SU-DHL-6 (cell line): ENCODE results near the gene MYH16.
"Not testable (repeated sequence)": the region's sequence is repeated elsewhere in the genome, so short reads cannot be mapped to it uniquely, and the experiment has no call there.

Experiments
- H2AFZ ChIP-seq: fragments of 200-600 bp; sonication (generic); 2 replicates; pipeline ENCODE4 v1.6.1; 2014; ENCODE audit warnings: low read depth, mild to moderate bottlenecking, moderate library complexity, mixed read lengths, antibody characterized with exemption, low read length; ENCODE audit not compliant: severe bottlenecking
- H3F3A ChIP-seq: fragments of 200-600 bp; shearing (Covaris generic); 2 replicates; pipeline ENCODE4 v1.6.0; 2016; ENCODE audit warnings: antibody characterized with exemption, mild to moderate bottlenecking; ENCODE audit not compliant: insufficient read depth
- H3K27ac ChIP-seq: fragments of 200-600 bp; sonication (generic); 2 replicates; pipeline ENCODE4 v1.5.1; 2016; ENCODE audit warnings: low read depth, mild to moderate bottlenecking, low read length, moderate library complexity, mixed read lengths
- H3K27me3 ChIP-seq: fragments of 200-600 bp; sonication (generic), shearing (Covaris generic); 2 replicates; pipeline ENCODE4 v1.6.0; 2014; ENCODE audit warnings: mild to moderate bottlenecking, low read length
- H3K36me3 ChIP-seq: fragments of 200-600 bp; sonication (generic); 2 replicates; pipeline ENCODE4 v1.6.1; 2014; ENCODE audit warnings: mild to moderate bottlenecking, low read length, mixed read lengths
- H3K4me2 ChIP-seq: fragments of 300-600, 200-600 bp; shearing (Covaris generic), sonication (generic); 2 replicates; pipeline ENCODE4 v1.6.0; 2014; ENCODE audit warnings: low read length, low read depth, mild to moderate bottlenecking; ENCODE audit not compliant: poor library complexity, severe bottlenecking
- H3K4me3 ChIP-seq: fragments of 200-600 bp; sonication (generic); 2 replicates; pipeline ENCODE4 v1.5.1; 2014; ENCODE audit warnings: antibody characterized with exemption, low read length, mild to moderate bottlenecking, mixed read lengths; ENCODE audit not compliant: insufficient read depth, poor library complexity, severe bottlenecking
- H3K79me2 ChIP-seq: fragments of 200-600 bp; sonication (generic); 2 replicates; pipeline ENCODE4 v1.6.1; 2014; ENCODE audit warnings: mild to moderate bottlenecking, low read length, moderate library complexity; ENCODE audit not compliant: insufficient read depth
- H3K9ac ChIP-seq: fragments of 200-600 bp; sonication (generic); 2 replicates; pipeline ENCODE4 v1.7.0; 2014; ENCODE audit warnings: mild to moderate bottlenecking, low read length
- H3K9me2 ChIP-seq: fragments of 200-600 bp; sonication (generic); replicated peaks from 2 replicates; pipeline ENCODE4 v1.6.1; 2014; ENCODE audit warnings: low read length; ENCODE audit not compliant: insufficient read depth
- H3K9me3 ChIP-seq: fragments of 200-600 bp; sonication (generic); 2 replicates; pipeline ENCODE4 v1.6.1; 2014; ENCODE audit warnings: low read length, mixed read lengths; ENCODE audit not compliant: insufficient read depth
- H4K20me1 ChIP-seq: fragments of 200-600 bp; sonication (generic); 2 replicates; pipeline ENCODE4 v1.6.1; 2014; ENCODE audit warnings: low read depth, mild to moderate bottlenecking, antibody characterized with exemption, low read length, moderate library complexity, mixed read lengths
- CTCF ChIP-seq: fragments of 200-600 bp; sonication (generic); IDR thresholded peaks from one replicate; pipeline ENCODE4 v1.5.1; 2017; ENCODE audit warnings: antibody characterized with exemption, mild to moderate bottlenecking, low read length, moderate library complexity; ENCODE audit not compliant: insufficient read depth, poor library complexity, severe bottlenecking
- EZH2phosphoT487 ChIP-seq: fragments of 200-600 bp; sonication (generic), shearing (Covaris generic); conservative IDR thresholded peaks from 2 replicates; pipeline ENCODE4 v1.6.1; 2018; ENCODE audit warnings: mild to moderate bottlenecking, antibody characterized with exemption, low read length, moderate library complexity, mixed read lengths

MYH16 gene

GRCh38 chr7:99270702-99271101 is 1.9 kb upstream of the MYH16 start:
- H3K9ac ChIP-seq: no peak overlapping the region
- H4K20me1 ChIP-seq: no peaks in the 10 kb centered on the region
- no peak for TF ChIP-seq CTCF
- TF ChIP-seq EZH2phosphoT487: no peak
- H3K79me2 ChIP-seq: no peaks in the 10 kb centered on the region
- no peaks in the 10 kb centered on the region for H3F3A ChIP-seq
- no peak overlapping the region for H2AFZ ChIP-seq
- no peaks in the 10 kb centered on the region for H3K9me3 ChIP-seq
- H3K27ac ChIP-seq: no peak overlapping the region
- no peak overlapping the region for H3K4me2 ChIP-seq
- no peaks in the 10 kb centered on the region for H3K36me3 ChIP-seq
- H3K27me3 ChIP-seq: no peaks in the 10 kb centered on the region
- H3K9me2 ChIP-seq: no peaks in the 10 kb centered on the region
- H3K4me3 ChIP-seq: no peak overlapping the region

GRCh38 chr7:99273561-99273960 is 922 bp downstream of the MYH16 start:
- not testable (repeated sequence) for H3K9me2 ChIP-seq, H3F3A ChIP-seq, H3K9me3 ChIP-seq, H3K36me3 ChIP-seq, H3K4me2 ChIP-seq, H3K27me3 ChIP-seq, H3K4me3 ChIP-seq, H2AFZ ChIP-seq, H4K20me1 ChIP-seq, H3K9ac ChIP-seq, H3K79me2 ChIP-seq, H3K27ac ChIP-seq

GRCh38 chr7:99274908-99275307 is 2.3 kb downstream of the MYH16 start:
- not testable (repeated sequence) for H3F3A ChIP-seq, H3K9me2 ChIP-seq, H3K27ac ChIP-seq, H2AFZ ChIP-seq, H3K79me2 ChIP-seq, H3K4me2 ChIP-seq, H3K27me3 ChIP-seq, H3K9me3 ChIP-seq, H3K9ac ChIP-seq, H4K20me1 ChIP-seq, H3K36me3 ChIP-seq, H3K4me3 ChIP-seq

- Histone ChIP-seq H3K36me3 (no peaks in the 10 kb centered on the region), H3K9me3 (no peaks in the 10 kb centered on the region), H3K27me3 (no peaks in the 10 kb centered on the region), H4K20me1 (no peaks in the 10 kb centered on the region), H3K9ac (no peak overlapping the region), H3K4me2 (no peak overlapping the region), H3K9me2 (no peaks in the 10 kb centered on the region), H3K27ac (no peak overlapping the region), H3F3A (no peaks in the 10 kb centered on the region), H3K79me2 (no peaks in the 10 kb centered on the region), H2AFZ (no peak overlapping the region), H3K4me3 (no peak overlapping the region)
- no peak for TF ChIP-seq EZH2phosphoT487
- no peak for TF ChIP-seq CTCF
These were observed 2.9 kb downstream of the MYH16 start for GRCh38 chr7:99275496-99275895.
